Fibroblast of lung (primary cell): ENCODE data around the gene HSD17B8. TPM values are rescaled to one million over a fixed set of nuclear protein-coding genes. Genes with fewer than 3 reads are reported as not detected.

Source experiments
- DNase-seq, 2 donors: peaks; one replicate each; pipeline versions ENCODE4 v3.0.0 to v3.0.0-alpha.2; 2010; ENCODE audit warnings: low read depth in 2 of 2
- H2AFZ ChIP-seq: 2 replicates; pipeline ENCODE4 v1.5.1; 2012; ENCODE audit warnings: low read length, control low read depth, inconsistent platforms
- H3K27ac ChIP-seq: 2 replicates; pipeline ENCODE4 v1.5.1; 2011; ENCODE audit warnings: low read length, control low read depth; ENCODE audit not compliant: insufficient read depth
- H3K27me3 ChIP-seq: 2 replicates; pipeline ENCODE4 v1.5.1; 2011; ENCODE audit warnings: mild to moderate bottlenecking, low read length; ENCODE audit not compliant: control insufficient read depth, insufficient read depth
- H3K36me3 ChIP-seq: 2 replicates; pipeline ENCODE4 v1.5.1; 2011; ENCODE audit warnings: low read length; ENCODE audit not compliant: control insufficient read depth, insufficient read depth
- H3K4me1 ChIP-seq: 2 replicates; pipeline ENCODE4 v1.5.1; 2011; ENCODE audit warnings: low read length; ENCODE audit not compliant: control insufficient read depth, insufficient read depth; ENCODE audit errors: extremely low read depth
- H3K4me2 ChIP-seq: 2 replicates; pipeline ENCODE4 v1.5.1; 2011; ENCODE audit warnings: low read length, control low read depth; ENCODE audit not compliant: insufficient read depth; ENCODE audit errors: extremely low read depth
- H3K4me3 ChIP-seq, 4 experiments: fragments of 200-600 bp in 1 of 4; sonication (generic) in 1 of 4; replicated peaks in 1 of 4; 2 replicates each; pipeline ENCODE4 v1.5.1; 2011 to 2016; ENCODE audit warnings: low read length in 4 of 4, low read depth in 3 of 4, mild to moderate bottlenecking in 3 of 4, control low read depth in 2 of 4, inconsistent platforms in 1 of 4, mixed read lengths in 1 of 4; ENCODE audit not compliant: insufficient read depth in 1 of 4; ENCODE audit errors: control extremely low read depth in 1 of 4
- H3K79me2 ChIP-seq: 2 replicates; pipeline ENCODE4 v1.5.1; 2012; ENCODE audit warnings: mild to moderate bottlenecking, low read length, inconsistent platforms; ENCODE audit not compliant: control insufficient read depth, insufficient read depth
- H3K9ac ChIP-seq: 2 replicates; pipeline ENCODE4 v1.5.1; 2011; ENCODE audit warnings: mild to moderate bottlenecking, low read length, control low read depth; ENCODE audit not compliant: insufficient read depth
- H3K9me3 ChIP-seq: 2 replicates; pipeline ENCODE4 v1.5.1; 2012; ENCODE audit warnings: low read depth, low read length; ENCODE audit not compliant: control insufficient read depth, insufficient read depth
- H4K20me1 ChIP-seq: 2 replicates; pipeline ENCODE4 v1.5.1; 2011; ENCODE audit warnings: low read length; ENCODE audit not compliant: control insufficient read depth, insufficient read depth; ENCODE audit errors: extremely low read depth
- CTCF ChIP-seq, 2 donors: IDR thresholded peaks in 1 of 2; conservative IDR thresholded peaks in 1 of 2; 1 replicate in 1 of 2; 2 replicates in 1 of 2; pipeline ENCODE4 v1.5.1; 2011 to 2012; ENCODE audit warnings: low read length in 2 of 2, control low read depth in 1 of 2, inconsistent platforms in 1 of 2, low read depth in 1 of 2, mild to moderate bottlenecking in 1 of 2
- EZH2 ChIP-seq: IDR thresholded peaks from 2 replicates; pipeline ENCODE4 v1.5.1; 2012; ENCODE audit warnings: low read length, control low read depth, mild to moderate bottlenecking; ENCODE audit errors: missing control alignments
- polyA plus RNA-seq, 2 donors: library from polyadenylated mRNA; depleted of rRNA in 1 of 2; stranded (reverse) in 1 of 2; unstranded in 1 of 2; fragments of >200 nt; gene quantifications; 2 replicates each; pipeline ENCODE4 v1.2.1, GENCODE V29; 2011 to 2012; ENCODE audit warnings: missing spikeins in 1 of 2
- total RNA-seq: library from RNA; depleted of rRNA; stranded (reverse); fragments of >200 nt; gene quantifications from 2 replicates; pipeline ENCODE4 v1.2.1, GENCODE V29; 2014

HSD17B8 gene
- total and polyA plus RNA-seq, 2 donors (not counting 1 experiment from before 2014, with no cell fraction given) = 4.9 to 11.4 TPM

- no peak overlapping the region for H2AFZ ChIP-seq
- H3K79me2 ChIP-seq = no peaks in the 10 kb centered on the region
- TF ChIP-seq EZH2 = no peak
- no peak for TF ChIP-seq CTCF (conservative IDR thresholded peaks at IDR 0.05 in 1 of 2, IDR thresholded peaks at IDR 0.05 in 1 of 2; ENCODE audit: low read depth in 1 of 2, low read length in 2 of 2)
- no peak overlapping the region for H3K4me2 ChIP-seq
- DNase-seq = no peak
- H3K4me3 ChIP-seq = no peak overlapping the region
- H3K9me3 ChIP-seq = no peaks in the 10 kb centered on the region
- H3K27ac ChIP-seq = no peak overlapping the region
- H4K20me1 ChIP-seq = no peaks in the 10 kb centered on the region
- H3K9ac ChIP-seq = no peak overlapping the region
- no peaks in the 10 kb centered on the region for H3K4me1 ChIP-seq
- no peaks in the 10 kb centered on the region for H3K27me3 ChIP-seq
- H3K36me3 ChIP-seq = no peaks in the 10 kb centered on the region
Measured at GRCh38 chr6:33171016-33171879, 33.2 kb upstream of the HSD17B8 start.

- H3K27me3 ChIP-seq = no peaks in the 10 kb centered on the region
- H4K20me1 ChIP-seq = no peaks in the 10 kb centered on the region
- H3K9ac ChIP-seq = no peak overlapping the region
- no peaks in the 10 kb centered on the region for H3K36me3 ChIP-seq
- no peak for DNase-seq
- no peak overlapping the region for H3K4me3 ChIP-seq
- no peak overlapping the region for H3K27ac ChIP-seq
- H3K4me2 ChIP-seq = no peak overlapping the region
- H3K4me1 ChIP-seq = no peaks in the 10 kb centered on the region
- no peaks in the 10 kb centered on the region for H3K9me3 ChIP-seq
- H2AFZ ChIP-seq = no peak overlapping the region
- H3K79me2 ChIP-seq = no peaks in the 10 kb centered on the region
- no peak for TF ChIP-seq CTCF (conservative IDR thresholded peaks at IDR 0.05 in 1 of 2, IDR thresholded peaks at IDR 0.05 in 1 of 2; ENCODE audit: low read depth in 1 of 2, low read length in 2 of 2)
- TF ChIP-seq EZH2 = no peak
Measured at GRCh38 chr6:33171880-33172687, 32.4 kb upstream of the HSD17B8 start.
